DMS153 treated with DMSO at 0.1 percent for 48 hours (cell line): ENCODE results near the gene IGF1R.

Source experiments
- DNase-seq: peaks from one replicate; lab custom pipeline; 2025; ENCODE audit not compliant: unreplicated experiment; lab: John Stamatoyannopoulos, UW

The IGF1R gene

DNA sequence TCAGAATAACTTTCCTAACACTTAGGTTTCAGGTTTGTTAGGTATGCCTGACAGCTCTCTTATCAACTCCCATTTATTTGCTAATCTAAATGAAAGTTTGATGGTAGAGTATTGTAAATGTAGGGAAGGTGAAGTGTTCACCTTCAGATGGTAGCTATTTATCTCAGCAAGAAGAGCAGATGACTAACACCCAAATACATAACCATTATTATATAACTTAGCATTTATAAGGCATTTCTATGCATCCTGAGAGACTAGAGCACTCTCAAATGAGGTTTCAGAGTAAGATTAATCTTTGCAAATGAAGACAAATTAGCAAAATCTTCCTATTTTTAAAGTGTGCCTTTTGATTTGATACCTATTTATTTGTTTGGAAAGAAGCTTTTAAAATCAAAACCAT, 143.8 kb downstream of the IGF1R start:
- no peak for DNase-seq

- no peak for DNase-seq
Measured at GRCh38 chr15:98794211-98794610, 145.9 kb downstream of the IGF1R start.

DNA sequence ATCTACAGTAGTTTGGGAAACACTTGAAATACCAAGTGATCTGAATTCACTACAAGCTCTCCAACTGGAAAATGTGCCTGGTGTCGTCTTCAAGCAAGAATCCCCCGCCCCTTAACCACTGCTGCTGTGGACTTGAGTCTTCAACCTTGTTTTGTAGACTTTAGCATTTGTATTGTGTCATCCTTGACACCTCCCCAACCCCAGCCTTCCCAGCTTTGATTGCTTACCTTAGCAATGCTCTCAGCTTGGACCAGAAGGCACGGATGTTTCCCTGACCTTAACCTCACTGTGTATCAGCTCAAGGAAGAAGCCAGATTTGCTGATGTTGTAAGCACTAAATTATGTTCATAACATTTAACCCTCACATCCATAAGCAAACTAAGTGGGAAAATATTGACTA, 146.4 kb downstream of the IGF1R start:
- DNase-seq, result no peak

- no peak for DNase-seq
Measured at GRCh38 chr15:98795980-98796379, 147.6 kb downstream of the IGF1R start.

- no peak for DNase-seq
Measured at GRCh38 chr15:98796685-98797357, 148.5 kb downstream of the IGF1R start.

- DNase-seq, result no peak
Measured at GRCh38 chr15:98798375-98798893, 150.1 kb downstream of the IGF1R start.

DNA sequence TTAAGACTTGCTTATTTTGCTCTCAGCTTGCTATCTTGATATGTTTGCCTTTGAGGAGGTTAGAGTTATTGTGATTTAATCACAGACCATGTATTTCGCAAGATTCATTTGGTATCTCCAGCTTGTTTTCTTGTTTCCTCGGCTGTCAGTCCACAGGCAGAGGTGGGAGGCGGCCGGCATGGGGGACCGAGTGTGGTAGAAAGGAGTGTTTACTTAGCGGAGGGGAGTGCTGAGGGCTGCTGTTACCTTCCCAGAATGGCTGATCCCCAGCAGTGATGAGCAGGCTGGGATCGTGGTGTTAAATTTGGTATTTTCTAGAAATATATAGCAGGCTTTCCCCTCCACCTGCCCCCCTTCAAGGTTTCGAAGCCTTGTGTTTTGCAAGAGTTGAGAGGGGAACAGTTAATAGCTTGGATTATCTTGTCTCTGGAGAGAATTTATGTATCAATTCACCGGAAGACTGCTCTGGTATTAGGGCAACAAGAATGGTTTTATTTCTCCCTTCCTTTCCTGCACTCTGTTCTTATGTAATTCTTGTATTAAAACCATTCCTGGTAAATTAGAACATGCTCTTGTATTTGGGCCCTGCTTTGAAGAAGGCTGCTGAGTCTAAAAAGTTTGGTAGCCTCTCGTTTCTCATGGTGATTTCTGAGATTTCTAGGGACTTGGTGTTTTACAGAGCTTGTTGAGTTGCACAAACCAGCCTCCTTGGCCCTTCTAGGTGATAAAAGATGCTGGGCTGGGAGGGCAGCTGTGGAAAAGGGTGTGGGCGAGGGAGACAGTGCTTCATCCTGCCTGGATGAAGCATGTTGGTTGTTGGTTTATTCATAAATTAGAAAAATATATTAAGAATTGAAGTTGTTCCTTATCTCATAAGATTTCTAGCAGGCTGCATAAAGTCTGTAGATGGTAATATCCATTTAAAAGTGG, 151.4 kb downstream of the IGF1R start:
- no peak for DNase-seq

DNA sequence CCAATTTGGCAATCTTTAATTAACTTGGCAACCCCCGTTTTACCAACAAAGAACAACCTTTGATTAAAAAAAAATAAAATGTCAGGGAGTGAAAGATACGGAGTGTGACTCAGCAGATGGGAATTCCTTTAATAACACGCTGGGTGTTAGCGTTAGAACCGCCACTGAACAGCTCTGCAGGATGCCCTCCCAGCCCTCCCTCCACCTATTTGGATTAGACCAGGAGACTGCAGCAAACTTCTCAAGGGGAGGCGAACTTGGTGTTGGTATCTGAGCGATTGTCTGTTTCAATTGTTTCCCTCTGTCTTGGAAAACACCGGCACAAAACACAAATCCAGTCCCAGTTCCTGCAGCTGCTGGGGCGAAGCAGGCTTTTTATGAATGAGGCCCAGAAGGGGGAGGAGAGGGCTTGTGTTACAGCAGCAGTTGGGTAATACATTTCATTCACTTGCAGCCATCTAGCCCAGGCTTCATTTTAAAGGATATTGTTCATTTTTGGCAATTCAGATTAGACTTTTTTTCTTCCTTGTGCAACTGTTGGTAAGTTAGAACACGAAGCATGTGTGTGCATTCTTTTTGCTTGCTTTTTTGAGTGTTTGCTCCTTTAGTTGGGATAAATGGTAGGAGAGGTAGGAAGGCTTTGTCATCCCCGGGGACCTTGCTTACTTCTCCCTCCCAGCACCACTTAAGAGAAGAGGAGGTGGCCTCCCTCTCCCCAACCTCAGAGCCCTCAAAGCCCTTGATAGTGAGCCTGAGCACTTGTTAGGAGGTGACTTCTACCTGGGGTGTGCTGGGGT, 152.3 kb downstream of the IGF1R start:
- DNase-seq, result no peak

DNA sequence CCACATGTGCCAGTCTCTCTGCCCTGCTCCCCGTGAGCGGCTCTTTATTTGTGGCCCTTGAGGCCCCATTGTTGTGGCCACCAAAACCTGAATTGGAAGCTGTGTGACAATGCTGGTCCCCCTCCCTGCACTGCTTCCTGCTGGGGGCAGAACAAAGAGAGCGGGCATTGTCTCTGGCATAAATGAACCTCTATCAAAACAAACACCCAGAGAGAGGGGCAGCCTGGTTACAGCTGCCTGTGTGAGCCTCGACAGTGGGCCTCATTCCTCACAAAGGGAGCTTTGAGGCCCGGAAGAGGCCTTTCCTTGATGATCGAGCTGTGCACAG, 152.9 kb downstream of the IGF1R start:
- peak; percentile 14 for DNase-seq

DNA sequence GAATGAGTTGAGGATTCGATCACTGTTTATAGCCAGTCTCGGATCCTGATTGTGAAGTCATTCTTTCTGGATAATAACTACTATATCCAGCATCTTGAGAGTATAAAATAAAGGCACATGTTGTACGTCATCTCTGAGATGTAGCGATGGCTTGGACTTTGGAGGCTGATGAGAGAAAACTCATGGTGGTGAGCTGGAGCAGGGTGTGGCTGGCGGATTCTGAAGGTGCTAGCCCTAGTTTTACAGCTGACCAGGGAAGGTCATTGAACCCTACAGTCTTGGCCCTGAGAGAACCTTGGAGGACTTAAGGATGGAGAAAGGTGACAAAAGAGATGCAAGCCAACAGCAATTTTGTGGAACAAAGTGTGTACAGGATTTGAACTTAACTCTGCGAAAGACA, 153.8 kb downstream of the IGF1R start:
- DNase-seq, result no peak

DNA sequence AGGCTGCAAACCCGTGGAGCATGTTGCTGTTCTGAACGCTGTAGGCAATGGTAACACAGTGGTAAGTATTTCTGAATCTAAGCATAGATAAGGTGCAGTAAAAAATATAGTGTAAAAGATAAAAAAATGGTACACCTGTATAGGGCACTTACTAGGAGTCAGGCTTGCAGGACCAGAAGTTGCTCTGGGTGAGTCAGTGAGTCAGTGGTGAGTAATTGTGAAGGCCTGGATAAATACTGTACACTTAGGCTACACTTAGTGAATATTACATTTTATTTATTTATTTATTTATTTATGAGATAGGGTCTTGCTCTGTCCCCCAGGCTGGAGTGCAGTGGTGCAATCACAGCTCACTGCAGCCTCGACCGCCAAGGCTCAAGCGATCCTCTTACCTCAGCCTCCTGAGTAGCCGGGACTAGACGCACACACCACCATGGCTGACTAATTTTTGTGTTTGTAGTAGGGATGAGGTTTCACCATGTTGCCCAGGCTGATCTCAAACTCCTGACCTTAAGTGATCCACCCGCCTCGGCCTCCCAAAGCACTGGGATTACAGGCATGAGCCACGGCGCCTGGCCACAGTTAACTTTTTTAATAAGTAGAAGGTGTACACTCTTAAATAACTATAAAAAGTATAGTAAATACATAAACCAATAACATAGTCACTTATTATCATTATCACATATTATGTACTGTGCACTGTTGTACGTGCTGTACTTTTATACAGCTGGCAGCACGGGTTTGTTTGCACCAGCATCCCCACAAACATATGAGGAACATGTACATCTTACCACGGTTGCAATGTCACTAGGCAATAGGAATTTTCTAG, 155.1 kb downstream of the IGF1R start:
- DNase-seq, result no peak

GRCh38 chr15:98804057-98804380, 155.7 kb downstream of the IGF1R start:
- DNase-seq, result no peak

GRCh38 chr15:98805434-98806274, 157.3 kb downstream of the IGF1R start:
- no peak for DNase-seq

DNA sequence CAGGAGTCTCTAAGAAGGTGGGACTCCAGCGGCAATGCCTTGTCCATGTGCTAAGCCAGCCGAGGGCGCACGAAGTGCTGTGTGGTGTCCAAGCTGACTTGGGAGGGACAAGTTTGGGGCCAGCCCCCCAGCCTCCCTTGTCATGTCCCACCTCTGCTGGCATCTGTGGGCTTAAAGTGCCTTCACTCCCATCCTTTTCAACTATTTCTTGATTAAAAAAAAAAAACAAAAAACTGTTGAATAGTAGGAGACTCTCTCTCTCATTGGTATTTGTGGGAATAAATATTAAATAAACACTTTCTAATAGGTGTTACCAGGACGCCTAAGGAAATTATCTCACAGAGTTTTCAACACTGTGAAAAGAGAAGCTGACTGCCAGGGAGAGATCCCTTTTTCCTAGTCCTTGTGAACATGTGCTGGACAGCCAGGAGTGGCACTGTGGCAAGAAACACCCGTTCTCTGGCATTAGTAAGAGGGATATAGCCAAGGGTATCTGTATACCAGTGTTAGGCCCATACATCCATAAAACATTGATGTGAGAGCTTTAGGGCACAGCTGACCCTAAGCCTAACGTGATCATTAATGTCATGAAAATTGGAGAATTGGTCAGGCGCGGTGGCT, 158.0 kb downstream of the IGF1R start:
- no peak for DNase-seq

- no peak for DNase-seq
Measured at GRCh38 chr15:98807262-98807661, 158.9 kb downstream of the IGF1R start.

- no peak for DNase-seq
Measured at GRCh38 chr15:98809273-98809672, 160.9 kb downstream of the IGF1R start.

- no peak for DNase-seq
Measured at GRCh38 chr15:98812716-98813446, 164.5 kb downstream of the IGF1R start.

DNA sequence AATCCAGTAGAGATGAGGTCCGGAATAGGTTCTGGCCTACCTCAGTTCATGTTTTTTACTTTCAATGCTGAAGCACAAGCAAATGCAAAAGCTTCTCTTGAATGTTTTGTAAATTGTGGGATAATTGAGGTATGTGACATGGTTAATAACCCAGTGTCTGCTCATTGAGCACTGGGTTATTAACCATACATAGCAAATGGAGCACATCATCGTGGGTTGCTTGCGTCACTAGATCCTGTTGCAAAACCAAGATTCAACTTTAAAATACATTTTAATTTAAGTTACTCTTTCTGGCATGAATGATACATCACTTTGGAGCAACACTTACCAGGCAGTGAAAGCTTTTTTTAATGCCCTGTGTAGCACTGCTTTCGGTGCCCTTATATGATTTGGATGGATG, 165.6 kb downstream of the IGF1R start:
- no peak for DNase-seq

DNA sequence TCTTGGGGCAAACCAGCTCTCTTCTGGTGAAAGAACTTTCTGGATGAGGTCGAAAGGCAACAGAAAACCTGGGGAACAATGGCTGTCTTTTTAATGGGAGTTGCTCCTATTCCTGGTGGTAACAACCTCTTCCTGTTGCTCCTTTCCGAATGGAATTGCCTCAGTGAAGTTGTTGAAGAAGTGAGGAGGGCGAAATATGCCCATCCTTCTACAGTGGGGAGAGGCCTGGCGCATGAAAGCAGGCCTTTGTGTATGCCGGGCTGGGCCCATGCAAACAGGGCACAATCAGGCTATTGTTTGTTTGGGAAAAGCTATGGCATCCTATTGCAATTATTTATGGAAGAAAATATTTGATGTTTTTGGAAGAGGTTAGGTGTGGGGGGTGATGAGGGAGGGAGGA, 166.9 kb downstream of the IGF1R start:
- DNase-seq, result no peak
